NT2/D1 (cell line): ENCODE results near the gene KCNQ5.

ENCODE experiments used
- DNase-seq: peaks from one replicate; pipeline ENCODE4 v3.0.0-alpha.2; 2011; ENCODE audit warnings: low read depth, low spot score
- H3K27me3 ChIP-seq: 2 replicates; pipeline ENCODE4 v1.6.0; 2011; ENCODE audit warnings: mild to moderate bottlenecking; ENCODE audit not compliant: insufficient read length, insufficient read depth
- H3K36me3 ChIP-seq: 2 replicates; pipeline ENCODE4 v1.6.1; 2011; ENCODE audit warnings: mild to moderate bottlenecking, low read length, mixed read lengths; ENCODE audit not compliant: insufficient read depth, insufficient read length
- H3K4me1 ChIP-seq: 2 replicates; pipeline ENCODE4 v1.5.1; 2011; ENCODE audit not compliant: insufficient read depth, insufficient read length
- H3K4me3 ChIP-seq: 2 replicates; pipeline ENCODE4 v1.5.1; 2011; ENCODE audit warnings: low read depth; ENCODE audit not compliant: insufficient read length
- H3K9ac ChIP-seq: 2 replicates; pipeline ENCODE4 v1.6.0; 2011; ENCODE audit warnings: low read depth; ENCODE audit not compliant: insufficient read length
- H3K9me3 ChIP-seq: 2 replicates; pipeline ENCODE4 v1.5.1; 2011; ENCODE audit warnings: mild to moderate bottlenecking, low read length; ENCODE audit not compliant: insufficient read depth
- SUZ12 ChIP-seq: IDR thresholded peaks from 2 replicates; pipeline ENCODE4 v1.6.1; 2011; ENCODE audit not compliant: insufficient read length, insufficient read depth; ENCODE audit errors: extremely low read depth
- YY1 ChIP-seq: IDR thresholded peaks from 2 replicates; pipeline ENCODE4 v1.6.1; 2011; ENCODE audit not compliant: insufficient read length, insufficient read depth
- ZNF274 ChIP-seq: IDR thresholded peaks from 2 replicates; pipeline ENCODE4 v1.6.1; 2011; ENCODE audit warnings: mild to moderate bottlenecking, low read depth, low read length

The KCNQ5 gene

GRCh38 chr6:73203098-73203497, 581.2 kb downstream of the KCNQ5 start:
- Histone ChIP-seq H3K4me1 (peaks cover 3% of the 10 kb centered on the region), H3K27me3 (no peaks in the 10 kb centered on the region), H3K4me3 (no peak overlapping the region), H3K9me3 (peaks cover 14% of the 10 kb centered on the region; the same call in 1 of the 2 replicates), H3K36me3 (no peaks in the 10 kb centered on the region), H3K9ac (no peak overlapping the region)
- no peak for DNase-seq
- no peak for TF ChIP-seq ZNF274
- no peak for TF ChIP-seq YY1
- TF ChIP-seq SUZ12 = no peak

DNA sequence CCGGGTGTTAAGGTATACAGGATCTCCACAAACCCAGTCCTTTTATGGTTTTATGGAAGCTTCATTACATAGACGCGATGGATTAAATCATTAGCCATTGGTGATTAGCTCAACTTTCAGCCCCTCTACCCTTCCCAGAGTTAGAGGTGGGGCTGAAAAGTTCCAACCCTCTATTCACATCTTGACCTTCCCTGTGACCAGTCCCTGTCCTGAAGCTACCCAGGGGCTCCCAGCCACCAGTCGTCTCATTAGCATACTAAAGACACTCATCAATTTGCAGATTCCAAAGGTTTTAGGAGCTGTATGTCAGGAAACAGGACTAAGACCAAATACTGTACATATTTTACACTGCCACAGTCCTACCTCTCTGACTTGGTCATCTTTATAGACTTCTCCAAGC, 582.4 kb downstream of the KCNQ5 start:
- Histone ChIP-seq H3K9ac (no peak overlapping the region), H3K9me3 (peaks cover 14% of the 10 kb centered on the region; the same call in 1 of the 2 replicates), H3K36me3 (no peaks in the 10 kb centered on the region), H3K4me3 (no peak overlapping the region), H3K27me3 (no peaks in the 10 kb centered on the region), H3K4me1 (peaks cover 3% of the 10 kb centered on the region)
- DNase-seq = peak; percentile 23
- TF ChIP-seq ZNF274 = no peak
- no peak for TF ChIP-seq YY1
- TF ChIP-seq SUZ12 = no peak

DNA sequence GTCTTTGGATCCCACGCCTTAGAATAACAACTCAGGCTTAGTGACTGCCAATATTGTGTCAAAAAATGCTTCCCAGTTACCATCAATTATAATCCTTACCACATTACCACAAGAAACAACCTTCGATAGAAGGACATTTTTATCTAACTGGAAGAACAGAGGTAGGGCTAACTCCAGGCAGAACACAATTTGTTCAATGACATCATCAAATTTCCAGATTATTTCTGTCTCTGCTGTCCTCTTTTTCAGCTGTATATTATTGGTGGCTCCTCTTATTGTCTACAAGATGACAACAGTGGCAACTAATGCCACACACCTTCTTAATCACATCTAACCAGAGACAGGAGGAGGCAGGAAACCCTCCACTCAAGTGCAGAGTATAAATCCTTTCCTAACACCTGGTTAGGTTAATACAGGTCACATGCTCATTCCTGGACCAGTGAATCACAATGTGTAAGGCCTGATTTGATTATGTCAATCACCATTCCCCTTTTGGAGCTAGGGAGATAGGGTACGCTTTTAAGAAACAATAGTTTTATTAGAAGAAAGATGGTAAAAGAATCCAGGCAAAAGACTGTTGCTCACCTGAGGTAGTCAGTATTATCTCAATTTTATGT, 585.5 kb downstream of the KCNQ5 start:
- Histone ChIP-seq H3K9me3 (peaks cover 14% of the 10 kb centered on the region; the same call in 1 of the 2 replicates), H3K4me1 (peaks cover 3% of the 10 kb centered on the region), H3K9ac (no peak overlapping the region), H3K27me3 (no peaks in the 10 kb centered on the region), H3K4me3 (no peak overlapping the region), H3K36me3 (no peaks in the 10 kb centered on the region)
- no peak for DNase-seq
- TF ChIP-seq SUZ12 = no peak
- no peak for TF ChIP-seq YY1
- TF ChIP-seq ZNF274 = no peak

DNA sequence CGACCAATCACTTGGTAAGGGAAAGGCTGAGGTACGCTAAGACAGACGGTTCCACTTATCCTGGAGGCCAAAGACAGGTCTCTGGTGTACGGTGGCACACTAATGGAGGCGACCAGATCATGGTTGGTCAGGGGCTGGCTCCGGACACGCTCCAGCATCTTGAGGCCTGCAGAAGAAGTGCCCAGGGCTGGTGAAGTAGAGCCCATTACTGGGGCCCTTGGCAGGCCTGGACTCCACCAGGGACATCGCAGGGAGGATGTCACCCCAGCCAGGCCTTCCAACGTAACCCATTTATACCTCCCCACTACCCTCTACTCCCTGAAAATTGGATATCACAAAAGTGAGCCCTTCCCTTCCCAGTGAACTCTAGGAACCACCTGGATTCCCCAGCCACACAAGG, 587.3 kb downstream of the KCNQ5 start:
- no peak for TF ChIP-seq YY1
- no peak for TF ChIP-seq SUZ12
- no peak for TF ChIP-seq ZNF274
- DNase-seq = no peak
- Histone ChIP-seq H3K4me1 (peaks cover 2% of the 10 kb centered on the region), H3K9me3 (peaks cover 14% of the 10 kb centered on the region; the same call in 1 of the 2 replicates), H3K4me3 (no peak overlapping the region), H3K36me3 (no peaks in the 10 kb centered on the region), H3K27me3 (no peaks in the 10 kb centered on the region), H3K9ac (no peak overlapping the region)

GRCh38 chr6:73216859-73217258, 595.0 kb downstream of the KCNQ5 start:
- H3K27me3 ChIP-seq = no peaks in the 10 kb centered on the region
- H3K9ac ChIP-seq = no peak overlapping the region
- TF ChIP-seq SUZ12 (no peak), ZNF274 (no peak), YY1 (no peak)
- no peak overlapping the region for H3K4me3 ChIP-seq
- H3K4me1 ChIP-seq = no peaks in the 10 kb centered on the region
- no peaks in the 10 kb centered on the region for H3K9me3 ChIP-seq
- no peak for DNase-seq
- no peaks in the 10 kb centered on the region for H3K36me3 ChIP-seq

GRCh38 chr6:73225396-73225795, 603.5 kb downstream of the KCNQ5 start, which contains the start of gene KHDC1L:
KHDC1L (minus strand) TSS chr6:73225496; CDS start chr6:73225408, 88 bp downstream.
- H3K9ac ChIP-seq = no peak within 1 kb of the TSS
- H3K4me3 ChIP-seq = no peak within 1 kb of the TSS
- no peak for DNase-seq
- H3K36me3 ChIP-seq = no peaks in the 10 kb centered on the region
- peaks cover 2% of the 10 kb centered on the region for H3K4me1 ChIP-seq
- no peak for TF ChIP-seq ZNF274
- no peak for TF ChIP-seq SUZ12
- no peak for TF ChIP-seq YY1
- H3K9me3 ChIP-seq = no peaks in the 10 kb centered on the region
- no peaks in the 10 kb centered on the region for H3K27me3 ChIP-seq

- DNase-seq = no peak
- Histone ChIP-seq H3K4me3 (no peak overlapping the region), H3K4me1 (peaks cover 2% of the 10 kb centered on the region), H3K36me3 (no peaks in the 10 kb centered on the region), H3K9ac (no peak overlapping the region), H3K27me3 (no peaks in the 10 kb centered on the region), H3K9me3 (no peaks in the 10 kb centered on the region)
- TF ChIP-seq YY1 (no peak), SUZ12 (no peak), ZNF274 (no peak)
Observed at GRCh38 chr6:73227606-73228255, 605.9 kb downstream of the KCNQ5 start.
